ENCODE measurements around the gene SLC11A2. TPM values are rescaled to one million over a fixed set of nuclear protein-coding genes. Genes with fewer than 3 reads are reported as not detected.
A peak's percentile ranks its signal among the peaks of the same experiment; 100 is the strongest.
"Not testable (repeated sequence)": the region's sequence is repeated elsewhere in the genome, so short reads cannot be mapped to it uniquely, and the experiment has no call there.

The SLC11A2 gene
- polyA plus RNA-seq, 5 donors = 39.9 to 56.7 (median 51.1) TPM

DNA sequence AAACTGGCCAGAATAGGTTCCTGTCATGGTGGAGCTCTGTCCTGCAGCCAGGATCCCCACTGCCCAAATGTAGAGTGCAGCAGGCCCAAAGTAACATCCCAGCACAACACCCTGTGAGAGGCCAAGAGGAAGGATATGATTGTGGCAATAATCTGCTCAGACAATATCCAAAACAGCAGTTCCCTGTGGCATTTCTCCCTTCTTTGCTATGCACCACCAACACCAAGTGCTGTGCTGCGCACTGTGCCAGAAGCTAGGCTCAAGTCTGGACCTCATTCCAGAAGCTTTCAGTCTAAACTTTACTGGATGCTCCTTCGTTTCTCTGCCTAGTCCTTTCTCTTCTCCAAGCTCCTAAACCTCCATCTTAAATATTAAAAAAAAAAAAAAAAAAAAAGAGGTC lies 33.4 kb downstream of the SLC11A2 start:
- no peak for DNase-seq

DNA sequence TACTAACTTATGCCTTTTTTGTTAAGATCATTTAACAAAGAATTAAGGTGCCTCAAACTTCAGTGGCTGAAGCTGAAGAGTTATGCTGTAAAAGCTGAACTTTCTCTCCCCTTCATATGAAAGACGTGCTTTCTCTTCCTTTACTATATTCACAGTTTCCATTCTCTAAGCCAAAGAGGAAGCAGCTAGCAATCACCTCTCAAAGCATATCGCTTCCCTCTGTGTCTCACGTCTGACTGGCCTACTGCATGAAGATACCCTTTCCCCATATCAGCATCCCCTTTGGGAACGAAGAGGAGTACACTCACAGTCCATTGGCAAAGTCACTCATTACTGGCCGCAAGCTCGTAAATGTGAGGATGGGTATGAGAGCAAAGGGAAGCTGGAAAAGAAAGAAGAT lies 34.9 kb downstream of the SLC11A2 start:
- DNase-seq = no peak

DNA sequence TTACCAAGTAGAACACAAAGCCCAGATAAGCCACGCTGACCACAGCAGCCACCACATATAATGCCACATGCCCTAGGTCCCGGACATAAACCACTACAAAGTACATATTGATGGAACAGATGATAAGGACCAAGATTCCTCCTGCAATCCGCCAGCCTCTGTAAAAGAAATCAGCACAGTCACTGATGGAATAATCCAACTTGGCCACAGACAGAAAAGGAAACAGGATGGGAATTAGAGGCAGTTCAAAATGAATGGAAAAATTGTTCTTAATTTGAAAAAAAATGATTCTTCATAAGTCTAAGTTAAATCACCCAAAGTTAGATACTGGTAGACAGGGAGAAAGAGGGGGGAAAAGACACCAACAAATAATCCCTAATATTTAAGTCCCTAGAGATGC lies 35.4 kb downstream of the SLC11A2 start:
- DNase-seq = no peak

DNA sequence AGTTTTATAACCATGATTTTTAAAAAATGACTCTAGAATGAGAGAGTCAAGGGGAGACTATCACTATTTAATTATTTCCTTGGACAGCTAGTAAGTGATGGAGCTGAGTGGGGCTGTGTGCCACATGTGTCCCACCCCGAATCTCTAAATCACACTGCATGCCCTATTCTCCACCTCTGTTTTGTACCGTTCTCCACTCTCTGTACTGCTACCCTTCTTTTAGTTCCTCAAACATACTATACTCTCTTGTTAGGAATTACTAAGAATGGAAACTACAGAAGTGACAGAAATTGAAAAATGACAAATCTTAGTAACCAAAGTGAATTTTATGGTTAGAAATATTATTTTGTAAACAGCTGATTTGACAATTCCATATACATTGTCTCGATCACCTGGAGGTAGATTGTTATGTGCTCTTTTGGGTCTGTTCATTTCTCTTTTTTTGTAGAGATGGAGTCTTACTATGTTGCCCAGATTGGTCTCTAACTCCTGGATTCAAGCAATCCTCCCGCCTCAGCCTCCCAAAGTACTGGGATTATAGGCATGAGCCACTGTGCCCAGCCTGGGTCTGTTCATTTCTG lies 35.9 kb downstream of the SLC11A2 start:
- no peak for DNase-seq

DNA sequence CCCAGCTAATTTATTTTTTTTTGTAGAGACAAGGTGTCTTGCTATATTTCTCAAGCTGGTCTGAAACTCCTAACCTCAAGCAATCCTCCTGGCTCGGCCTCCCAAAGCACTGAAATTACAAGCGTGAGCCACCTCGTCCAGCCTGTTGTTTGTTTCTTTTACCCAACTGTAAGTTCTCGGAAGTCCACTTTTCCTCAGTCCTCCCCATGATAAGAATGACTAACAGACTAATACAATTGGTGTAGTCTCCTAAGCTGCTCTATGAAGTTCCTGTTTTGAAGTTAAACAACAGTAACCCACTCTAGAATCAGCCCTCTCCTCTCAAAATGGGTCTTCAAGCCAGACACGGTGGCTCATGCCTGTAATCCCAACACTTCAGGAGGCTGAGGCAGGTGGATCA lies 37.3 kb downstream of the SLC11A2 start:
- no peak for DNase-seq

DNA sequence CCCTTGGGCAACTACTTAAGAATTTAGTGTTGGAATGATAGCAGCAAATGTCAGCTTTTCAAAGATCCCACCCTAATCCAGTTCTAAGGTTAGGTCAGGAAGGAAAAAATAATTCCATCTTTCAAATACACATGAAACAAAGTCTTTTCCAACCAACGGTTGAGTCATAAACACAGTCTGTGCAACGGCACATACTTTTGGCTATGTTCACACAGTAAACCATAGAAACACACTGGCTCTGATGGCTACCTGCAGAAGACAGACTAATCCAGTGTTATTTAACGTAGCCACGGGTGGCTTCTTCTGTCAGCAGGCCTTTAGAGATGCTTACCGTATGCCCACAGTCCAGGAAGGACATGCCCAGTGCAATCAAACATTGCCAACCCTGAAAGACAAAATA lies 38.1 kb downstream of the SLC11A2 start:
- DNase-seq = no peak

DNA sequence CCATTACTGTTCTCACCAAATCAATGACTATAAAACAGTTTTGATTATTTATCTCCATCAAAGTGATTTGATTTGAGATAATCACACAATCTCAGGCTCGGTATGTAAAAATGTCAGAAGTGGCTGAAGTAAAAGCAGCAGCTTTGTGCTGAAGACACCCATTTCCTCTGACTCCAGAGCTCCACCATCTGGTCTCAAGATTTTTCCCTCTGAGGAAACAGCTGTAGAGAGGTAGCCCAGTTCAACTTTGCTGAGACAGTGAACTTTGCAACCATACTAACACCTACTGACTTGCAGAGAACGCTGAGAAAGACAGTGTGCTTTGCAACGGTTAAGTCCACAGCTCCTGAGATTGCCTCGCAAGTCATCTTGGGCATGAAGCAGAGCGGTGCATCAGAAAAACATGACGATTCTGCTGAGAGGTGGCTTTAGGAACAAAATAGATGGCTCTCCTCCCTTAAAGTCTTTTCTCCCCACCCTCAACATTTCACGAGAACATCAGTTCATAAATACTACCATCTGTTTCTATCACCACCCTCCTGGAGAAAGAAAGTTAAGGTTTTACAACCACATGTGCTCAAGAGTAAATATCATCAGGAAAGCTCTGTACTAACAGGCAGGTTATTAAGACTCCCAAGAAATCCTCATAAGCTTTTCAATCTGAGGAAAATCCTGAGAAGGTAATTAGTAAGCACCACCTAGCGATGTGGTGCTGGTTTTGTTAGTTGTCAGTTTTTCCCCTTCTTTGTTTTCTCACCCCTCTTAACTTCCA lies 39.0 kb downstream of the SLC11A2 start:
- peak; percentile 59 to 63 for DNase-seq

DNA sequence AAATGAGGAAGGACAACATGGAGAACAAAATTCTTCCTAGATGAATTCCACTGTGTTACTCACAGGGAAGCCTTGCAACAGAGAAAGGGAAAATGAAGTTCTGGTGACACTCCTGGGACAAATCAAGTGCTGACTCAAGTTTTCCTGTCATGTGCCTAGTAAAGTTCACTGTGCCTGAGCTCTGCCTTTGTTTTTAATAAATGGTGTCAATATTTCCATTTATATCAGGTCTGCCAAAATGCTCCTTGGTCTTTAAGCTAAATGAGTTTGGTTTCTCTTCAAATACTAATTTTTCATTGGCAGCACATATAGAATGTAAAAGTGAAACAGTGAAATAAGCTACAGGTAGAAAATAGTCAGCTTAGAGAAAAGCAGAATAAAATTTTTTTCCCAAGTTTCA lies 40.9 kb downstream of the SLC11A2 start:
- DNase-seq = no peak

DNA sequence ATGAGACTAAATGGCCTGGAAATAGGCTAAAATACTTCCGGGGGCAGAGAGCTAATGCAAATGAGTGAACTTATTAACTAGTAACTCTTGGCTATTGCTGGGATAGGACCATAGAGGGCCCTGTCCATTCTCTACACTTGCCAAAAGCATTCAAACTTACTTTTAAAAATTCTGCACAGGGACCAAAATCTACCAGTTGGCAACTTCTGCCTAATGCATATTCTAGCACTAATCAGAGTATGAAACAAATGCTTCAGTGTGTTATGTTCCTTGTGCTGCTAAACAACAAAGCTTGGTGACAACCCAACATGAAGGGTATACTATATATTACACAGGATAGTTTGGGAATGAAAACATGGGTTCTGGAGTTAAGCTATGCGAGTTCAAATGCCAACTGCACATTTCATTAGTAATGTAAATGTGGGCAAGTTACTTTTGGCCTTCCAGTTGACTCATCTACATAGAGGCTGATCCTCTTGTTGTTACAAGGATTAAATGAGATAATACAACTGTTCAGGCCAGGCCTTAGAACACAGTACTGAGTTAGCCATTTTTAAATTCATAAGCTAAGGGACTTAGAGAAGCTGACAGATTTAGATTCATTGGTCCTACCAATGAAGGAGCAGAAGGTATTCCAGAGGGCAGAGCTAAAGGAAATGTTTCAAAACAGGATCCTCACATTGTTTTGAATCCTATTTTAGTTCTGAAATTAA lies 41.4 kb downstream of the SLC11A2 start:
- DNase-seq = no peak

DNA sequence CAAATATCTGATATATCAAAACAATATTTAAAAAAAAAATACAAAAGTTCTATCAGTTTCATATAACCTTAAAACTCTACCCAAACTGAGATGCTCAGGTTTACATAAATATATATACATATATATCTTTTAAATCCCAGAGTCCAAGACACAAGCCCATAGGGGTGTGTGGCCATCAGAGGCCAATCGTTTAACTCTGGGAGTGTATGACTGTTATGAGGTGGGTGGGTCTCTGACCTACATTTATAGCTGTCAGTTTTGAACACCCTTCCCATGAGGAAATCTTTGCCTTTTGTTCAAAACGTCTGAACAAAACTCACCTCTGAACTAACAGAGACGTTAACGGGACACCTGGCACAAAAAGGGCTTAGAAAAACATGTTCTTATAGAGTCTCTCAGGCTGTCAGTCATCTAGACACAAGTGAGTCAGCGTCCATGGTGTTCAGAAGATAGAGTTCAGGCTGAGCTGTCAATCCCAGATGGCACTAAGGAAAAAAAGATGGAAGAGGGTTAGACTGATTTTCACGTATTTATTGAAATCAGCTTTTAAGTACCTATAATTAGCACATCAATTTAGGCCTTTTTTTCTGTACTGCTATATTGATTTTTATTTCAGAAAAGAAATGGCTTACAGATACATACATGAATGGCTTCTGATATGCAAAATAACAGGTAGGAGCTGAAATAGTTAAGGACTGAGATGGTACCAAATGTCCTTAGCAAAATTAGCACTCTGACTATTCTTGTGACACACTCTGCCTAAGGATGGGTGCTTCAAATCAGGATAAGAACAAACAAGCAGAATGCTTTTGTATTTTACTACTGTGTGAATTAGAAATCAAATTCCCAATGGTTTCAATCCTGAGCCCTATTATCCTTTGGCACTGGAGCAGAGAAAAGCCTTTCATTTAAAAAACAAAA lies 44.6 kb downstream of the SLC11A2 start:
- no peak for DNase-seq

DNA sequence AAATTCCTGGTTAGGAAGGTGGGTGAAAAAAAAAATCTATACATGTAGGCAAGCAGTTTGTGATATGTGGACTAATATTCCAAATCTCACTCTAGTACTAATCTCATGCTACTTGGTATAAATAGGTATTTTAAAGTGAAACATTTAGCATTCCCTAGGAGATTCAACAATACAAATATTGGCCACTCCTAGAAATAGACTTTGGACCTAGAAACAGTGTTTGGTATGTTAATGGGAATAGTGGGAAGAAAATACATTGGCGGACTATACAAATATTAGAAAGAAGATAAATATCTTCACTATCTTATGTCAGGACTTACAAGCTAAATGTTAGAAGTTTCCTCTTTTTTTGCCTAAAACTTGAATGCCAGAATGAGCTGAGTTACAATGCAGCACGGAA lies 45.6 kb downstream of the SLC11A2 start:
- no peak for DNase-seq

DNA sequence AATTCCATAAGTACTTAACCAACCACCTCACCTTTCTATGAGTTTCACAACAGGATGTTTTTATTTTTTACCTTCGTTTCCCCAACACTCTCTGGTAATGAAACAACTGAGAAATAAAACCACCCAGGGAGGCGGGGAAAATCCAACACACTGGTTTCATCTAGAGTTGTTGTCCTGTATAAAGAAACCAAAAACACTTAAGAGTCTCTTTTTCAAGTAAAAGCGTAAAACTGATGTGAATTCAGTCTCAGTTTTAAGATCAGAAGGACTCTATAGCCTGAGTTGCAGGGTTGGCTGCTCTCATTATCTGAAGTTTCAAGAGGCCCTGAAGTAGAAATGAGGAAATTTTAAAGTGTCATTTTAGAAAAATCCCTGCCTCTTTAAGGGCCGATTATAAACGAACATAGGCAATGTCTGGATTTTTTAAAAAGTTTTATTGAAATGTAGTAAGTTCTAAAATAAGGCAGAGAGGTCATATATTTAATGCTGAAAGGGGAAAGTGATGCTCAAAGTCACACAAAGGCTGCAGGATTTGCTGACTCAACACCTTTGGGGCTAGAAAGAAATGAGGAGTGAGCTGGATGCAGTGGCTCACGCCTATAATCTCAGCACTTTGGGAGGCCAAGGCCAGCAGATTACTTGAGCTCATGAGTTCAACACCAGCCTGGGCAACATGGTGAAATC lies 46.7 kb downstream of the SLC11A2 start:
- DNase-seq = no peak

DNA sequence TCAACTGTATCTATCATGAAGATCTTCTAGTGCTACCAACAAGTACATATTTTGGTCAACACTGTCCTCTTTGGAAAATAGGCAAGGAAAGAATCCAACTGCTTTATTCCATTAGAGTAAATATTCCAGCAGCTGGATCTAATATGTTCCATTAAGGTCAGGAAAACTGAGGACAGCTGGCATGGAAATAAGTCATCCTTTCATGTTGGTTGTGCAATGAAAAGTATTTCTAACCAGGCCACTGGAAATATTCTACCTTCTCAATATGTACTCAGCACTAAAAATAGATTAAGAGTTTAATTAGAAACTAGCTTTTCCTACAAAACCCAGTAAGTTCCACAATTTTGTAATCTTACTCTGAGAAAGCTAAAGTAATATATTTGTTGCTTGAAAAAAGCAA lies 54.2 kb downstream of the SLC11A2 start:
- no peak for DNase-seq

DNA sequence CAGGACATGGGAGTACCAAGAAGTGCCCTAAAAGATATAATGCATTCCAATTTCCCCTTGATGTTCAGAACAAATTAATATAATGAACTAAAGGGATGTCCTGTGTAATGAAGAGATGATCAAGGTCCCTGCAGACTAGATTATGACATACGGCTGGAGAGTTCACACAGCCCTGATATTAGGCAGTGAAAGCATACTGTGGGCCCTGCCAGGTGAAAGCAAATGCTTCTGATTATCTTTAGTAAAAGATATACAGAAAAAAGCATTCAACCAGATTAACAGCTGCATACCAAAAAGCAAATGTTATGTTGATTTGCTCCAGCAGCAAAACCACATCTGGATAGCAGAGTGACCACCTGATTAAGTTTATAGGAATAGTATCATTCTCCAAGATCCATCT lies 61.8 kb downstream of the SLC11A2 start:
- no peak for DNase-seq

DNA sequence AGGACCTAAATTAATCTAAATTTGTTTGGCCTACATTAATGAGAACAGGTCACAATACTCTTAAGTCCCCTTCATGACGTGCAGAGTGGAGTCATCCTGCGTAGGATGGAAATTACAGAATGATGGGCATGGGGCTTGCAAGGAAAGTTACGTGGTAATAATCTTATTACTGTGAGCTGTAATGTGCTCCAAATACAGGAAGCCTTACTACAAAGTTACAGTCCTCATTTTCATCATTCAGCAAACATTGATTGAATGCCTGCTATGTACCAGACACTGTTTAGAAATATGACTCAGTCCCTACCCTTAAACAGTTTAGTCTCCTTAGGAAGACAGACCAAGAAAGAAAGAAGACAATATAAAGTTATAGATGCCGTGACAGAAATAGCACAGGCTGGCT lies 64.5 kb downstream of the SLC11A2 start:
- no peak for DNase-seq

DNA sequence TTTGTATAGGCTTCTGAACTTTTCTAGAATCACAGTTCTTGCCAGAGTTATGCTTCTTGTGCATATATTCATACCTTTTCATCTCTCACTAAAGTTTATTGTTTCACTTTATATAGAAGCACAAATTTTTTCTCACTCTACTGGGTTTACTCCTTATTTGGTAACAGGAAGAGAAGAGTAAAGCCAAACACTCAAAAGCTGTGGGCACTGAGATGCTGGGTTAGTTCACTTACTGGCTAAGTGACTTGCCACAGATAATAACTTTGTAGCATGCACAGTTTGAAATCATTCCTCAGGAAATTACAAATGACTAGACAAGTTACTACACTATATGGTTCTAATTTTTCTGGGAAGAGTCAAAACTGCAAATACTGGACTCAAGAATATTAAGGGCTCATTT lies 66.1 kb downstream of the SLC11A2 start:
- DNase-seq = no peak

DNA sequence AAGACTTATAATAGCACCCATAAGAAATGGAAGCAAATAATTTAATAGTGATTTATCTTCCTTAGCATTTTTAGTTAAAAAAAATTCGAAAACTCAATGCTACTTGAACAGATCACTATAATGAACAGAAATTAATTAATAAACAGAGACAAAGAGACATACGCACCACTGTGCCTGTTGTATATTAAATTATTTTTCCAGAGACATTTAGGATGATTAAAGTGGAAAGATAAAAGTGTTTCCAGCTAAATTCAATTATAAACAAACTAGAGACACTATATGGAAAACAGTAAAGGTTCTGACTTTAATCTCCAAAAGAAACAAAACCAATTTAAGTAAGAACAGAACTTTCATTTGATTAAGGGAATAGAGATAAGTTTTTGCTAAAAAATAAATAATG lies 70.5 kb downstream of the SLC11A2 start:
- no peak for DNase-seq

DNA sequence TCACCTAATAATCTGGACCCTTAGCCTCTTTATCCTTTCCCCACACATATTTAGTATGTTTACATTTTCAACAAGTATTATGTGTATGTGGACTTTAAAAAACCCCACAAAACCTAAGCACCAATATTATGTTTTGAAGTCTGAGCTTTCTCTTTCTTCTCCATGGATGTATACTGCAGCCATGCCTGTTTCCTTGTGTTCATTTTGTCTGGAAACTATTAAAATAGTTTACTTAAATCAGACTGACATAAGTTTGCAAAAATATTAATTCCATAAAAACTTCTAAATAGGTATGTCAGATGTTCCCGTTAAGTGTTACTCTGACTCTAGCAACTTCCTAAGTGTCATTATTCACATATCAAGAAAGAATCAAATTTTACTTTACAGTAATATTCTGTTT lies 70.9 kb downstream of the SLC11A2 start:
- DNase-seq = no peak

DNA sequence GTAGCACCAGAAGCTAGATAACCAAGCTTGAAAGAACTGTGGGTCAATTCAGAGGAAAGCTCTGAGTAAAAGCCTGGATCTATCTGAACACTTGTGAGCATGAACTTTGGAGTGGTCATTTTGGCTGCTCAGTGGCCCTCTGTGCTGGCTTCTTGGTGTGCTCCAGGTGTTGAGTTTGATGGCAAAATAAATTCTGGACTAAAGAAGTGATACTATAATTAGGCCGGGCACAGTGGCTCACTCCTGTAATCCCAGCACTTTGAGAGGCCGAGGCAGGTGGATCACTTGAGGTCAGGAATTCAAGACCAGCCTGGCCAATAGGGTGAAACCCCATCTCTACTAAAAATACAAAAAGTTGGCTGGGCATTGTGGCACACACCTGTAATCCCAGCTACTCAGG lies 71.4 kb downstream of the SLC11A2 start:
- DNase-seq = not testable (repeated sequence)

DNA sequence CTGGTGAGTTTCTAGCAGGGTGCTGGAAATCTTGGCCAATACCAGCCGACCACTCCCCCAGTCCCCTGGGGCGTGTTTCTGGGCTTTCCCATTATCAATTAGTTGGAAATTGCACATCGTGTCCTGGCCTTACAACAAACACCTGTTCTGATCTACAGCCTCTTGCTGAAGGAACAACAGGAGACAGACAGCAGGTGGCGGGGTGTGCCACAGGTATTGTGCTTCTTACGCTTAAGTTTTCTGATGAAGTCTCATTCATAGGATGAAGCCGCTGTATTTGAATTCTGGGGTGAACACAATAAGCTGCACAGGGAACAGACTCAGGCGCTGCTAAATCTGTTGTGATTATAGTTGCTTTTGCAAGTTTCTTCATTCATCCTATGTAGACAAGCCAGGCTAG lies 73.1 kb downstream of the SLC11A2 start:
- DNase-seq = no peak

DNA sequence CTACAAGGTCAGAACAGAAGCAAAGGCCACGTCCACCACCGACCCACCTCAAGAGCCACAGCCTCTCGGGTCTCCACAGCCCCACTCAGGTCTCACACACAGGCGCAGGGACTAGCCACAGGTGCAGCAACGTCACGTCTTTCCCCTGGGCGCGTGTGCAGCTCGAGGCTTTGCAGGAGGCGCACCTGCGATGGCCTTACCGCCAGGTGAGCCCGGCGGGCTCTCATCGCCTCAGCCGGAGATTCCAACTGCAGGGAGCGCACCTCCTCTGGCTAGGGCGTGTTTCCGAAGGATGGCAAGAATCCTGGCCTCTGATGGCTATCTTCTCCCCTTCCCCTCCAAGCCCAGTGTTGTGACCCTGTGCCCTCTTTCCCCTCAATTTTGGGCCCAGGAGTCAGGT lies 73.7 kb downstream of the SLC11A2 start, which contains the start of gene HIGD1C:
Gene HIGD1C (plus strand): TSS at position 35 of the 400 bp plus-strand sequence. CDS start 1,455 bp downstream, outside the sequence.
- no peak for DNase-seq

Measured in right lung (tissue), 5 donors.